ENCODE measurements around the gene RASGRP1.

DNA sequence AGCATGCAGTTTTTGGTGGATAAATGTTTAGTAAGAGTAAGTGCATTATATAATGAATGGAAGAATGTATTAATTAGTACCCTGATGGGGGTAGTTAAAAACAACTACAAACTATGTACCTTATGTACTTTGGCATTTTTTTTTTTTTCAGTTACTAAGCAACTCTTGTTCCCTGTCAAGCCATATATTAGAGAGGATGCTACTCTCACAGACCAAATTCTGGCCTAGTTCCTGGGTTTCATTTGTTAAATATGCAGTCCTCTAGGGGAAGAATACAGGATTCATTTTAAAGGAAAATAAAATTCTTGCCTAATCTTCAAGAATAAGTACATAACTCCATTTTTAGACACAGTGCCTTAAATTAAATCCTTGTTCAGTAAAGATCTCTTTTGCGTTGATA is 93.8 kb downstream of the RASGRP1 start:
- TF ChIP-seq, protein P1, sequence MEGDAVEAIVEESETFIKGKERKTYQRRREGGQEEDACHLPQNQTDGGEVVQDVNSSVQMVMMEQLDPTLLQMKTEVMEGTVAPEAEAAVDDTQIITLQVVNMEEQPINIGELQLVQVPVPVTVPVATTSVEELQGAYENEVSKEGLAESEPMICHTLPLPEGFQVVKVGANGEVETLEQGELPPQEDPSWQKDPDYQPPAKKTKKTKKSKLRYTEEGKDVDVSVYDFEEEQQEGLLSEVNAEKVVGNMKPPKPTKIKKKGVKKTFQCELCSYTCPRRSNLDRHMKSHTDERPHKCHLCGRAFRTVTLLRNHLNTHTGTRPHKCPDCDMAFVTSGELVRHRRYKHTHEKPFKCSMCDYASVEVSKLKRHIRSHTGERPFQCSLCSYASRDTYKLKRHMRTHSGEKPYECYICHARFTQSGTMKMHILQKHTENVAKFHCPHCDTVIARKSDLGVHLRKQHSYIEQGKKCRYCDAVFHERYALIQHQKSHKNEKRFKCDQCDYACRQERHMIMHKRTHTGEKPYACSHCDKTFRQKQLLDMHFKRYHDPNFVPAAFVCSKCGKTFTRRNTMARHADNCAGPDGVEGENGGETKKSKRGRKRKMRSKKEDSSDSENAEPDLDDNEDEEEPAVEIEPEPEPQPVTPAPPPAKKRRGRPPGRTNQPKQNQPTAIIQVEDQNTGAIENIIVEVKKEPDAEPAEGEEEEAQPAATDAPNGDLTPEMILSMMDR (IDR thresholded peaks at IDR 0.05), result no peak
- TF ChIP-seq POLR2A (IDR thresholded peaks at IDR 0.05) (no peak), EP300 (IDR thresholded peaks at IDR 0.05) (no peak), POLR2AphosphoS5 (IDR thresholded peaks at IDR 0.05) (no peak)
